Body of pancreas (tissue), 4 donors: Measurements from ENCODE around the gene RNF41. TPM values are rescaled to one million over a fixed set of nuclear protein-coding genes. Genes with fewer than 3 reads are reported as not detected.

Source experiments
- ATAC-seq: fragments of 150-250 bp; one replicate; pipeline ENCODE4 v1.9.1; 2016
- DNase-seq, 4 donors: peaks; one replicate each; pipeline ENCODE4 v3.0.0-alpha.2; 2019
- H3K27ac ChIP-seq, 4 donors: fragments of 200-600 bp; sonication (generic); 1 replicate in 3 of 4; 2 replicates in 1 of 4; pipeline versions ENCODE4 v1.5.1 to v1.6.1; 2016 to 2019; ENCODE audit warnings: mild to moderate bottlenecking in 1 of 4, mixed read lengths in 1 of 4, moderate library complexity in 1 of 4
- H3K27me3 ChIP-seq, 2 donors: fragments of 200-600 bp; sonication (generic); one replicate each; pipeline ENCODE4 v1.6.0; 2016; ENCODE audit warnings: mild to moderate bottlenecking in 1 of 2
- H3K36me3 ChIP-seq, 2 donors: fragments of 200-600 bp; sonication (generic); replicated peaks in 1 of 2; 2 replicates each; pipeline ENCODE4 v1.5.1; 2016; ENCODE audit warnings: low read depth in 2 of 2; ENCODE audit not compliant: insufficient read depth in 1 of 2
- H3K4me1 ChIP-seq: fragments of 200-600 bp; sonication (generic); one replicate; pipeline ENCODE4 v1.6.0; 2016
- H3K4me3 ChIP-seq, 2 donors: fragments of 200-600 bp; sonication (generic); 1 replicate in 1 of 2; 2 replicates in 1 of 2; pipeline ENCODE4 v1.5.1; 2016 to 2019
- H3K9me3 ChIP-seq, 3 donors: fragments of 200-600 bp; sonication (generic); 1 replicate in 2 of 3; 2 replicates in 1 of 3; pipeline ENCODE4 v1.5.1; 2016
- CTCF ChIP-seq, 7 experiments: fragments of 450-650 bp in 4 of 7; fragments of 200-600 bp in 3 of 7; sonication (generic) in 3 of 7; IDR thresholded peaks; one replicate each; pipeline ENCODE4 v1.5.1; 2016 to 2019; ENCODE audit warnings: antibody characterized with exemption in 7 of 7
- POLR2A ChIP-seq, 3 donors: fragments of 450-650 bp; IDR thresholded peaks; one replicate each; pipeline ENCODE4 v1.6.1; 2016; ENCODE audit warnings: antibody characterized with exemption in 3 of 3, mild to moderate bottlenecking in 2 of 3
- WGBS, 2 donors: methylation state at CpG; one replicate each; pipeline ENCODE4 v1.1.5; 2017; 5-methylcytosine and 5-hydroxymethylcytosine counted together
- intact Hi-C: fragments of 100-400 bp; cut with DNase I; formaldehyde crosslinking; loops from one replicate; pipeline ENCODE4 v1.15.1; 2023
- total RNA-seq, 2 donors: library from RNA; depleted of rRNA; stranded (reverse); fragments of >200 nt; gene quantifications; one replicate each; pipeline ENCODE4 v1.1.0, GENCODE V29; 2016

RNF41 gene
- total RNA-seq, 2 donors from 2014 or later = 13.2 TPM

GRCh38 chr12:56172839-56173238 lies 48.9 kb downstream of the RNF41 start:
- Histone ChIP-seq H3K4me3 (no peak overlapping the region), H3K27ac (no peak overlapping the region), H3K36me3 (peaks cover 5 to 47% of the 10 kb centered on the region in 2 donors), H3K27me3 (no peaks in the 10 kb centered on the region), H3K9me3 (no peaks in the 10 kb centered on the region), H3K4me1 (no peaks in the 10 kb centered on the region)
- DNase-seq (no peak), ATAC-seq (no peak)
- 88 to 98% methylated on average over 7 of the region's 7 CpGs for WGBS, 2 donors
- intact Hi-C loops = no loop called here
- TF ChIP-seq CTCF (IDR thresholded peaks at IDR 0.05) (no peak), POLR2A (IDR thresholded peaks at IDR 0.05) (no peak)

GRCh38 chr12:56169229-56169759 lies 52.4 kb downstream of the RNF41 start:
- 85 to 91% methylated on average over 11 of the region's 11 CpGs for WGBS, 2 donors
- TF ChIP-seq POLR2A (IDR thresholded peaks at IDR 0.05) (no peak), CTCF (IDR thresholded peaks at IDR 0.05) (no peak)
- no peaks in the 10 kb centered on the region for H3K4me1 ChIP-seq
- H3K27ac ChIP-seq = no peak overlapping the region
- H3K4me3 ChIP-seq = no peak overlapping the region
- no peaks in the 10 kb centered on the region for H3K27me3 ChIP-seq
- no peak for DNase-seq
- peaks cover 5 to 48% of the 10 kb centered on the region in 2 donors for H3K36me3 ChIP-seq
- H3K9me3 ChIP-seq = no peaks in the 10 kb centered on the region
- intact Hi-C loops = no loop called here
- no peak for ATAC-seq

- DNase-seq (no peak), ATAC-seq (no peak)
- Histone ChIP-seq H3K4me1 (peaks cover 17% of the 10 kb centered on the region), H3K36me3 (peaks cover 8 to 44% of the 10 kb centered on the region in 2 donors), H3K27ac (no peak overlapping the region), H3K4me3 (no peak overlapping the region), H3K9me3 (no peaks in the 10 kb centered on the region), H3K27me3 (no peaks in the 10 kb centered on the region)
- intact Hi-C loops = no loop called here
- WGBS, 2 donors = 83 to 91% methylated on average over 3 to 4 of the region's 4 CpGs
- TF ChIP-seq POLR2A (IDR thresholded peaks at IDR 0.05) = no peak
- TF ChIP-seq CTCF (IDR thresholded peaks at IDR 0.05) = no peak
Observed at GRCh38 chr12:56165369-56165768, 56.4 kb downstream of the RNF41 start.

GRCh38 chr12:56164345-56164729 lies 57.4 kb downstream of the RNF41 start:
- TF ChIP-seq POLR2A (IDR thresholded peaks at IDR 0.05) = no peak
- TF ChIP-seq CTCF (IDR thresholded peaks at IDR 0.05) = no peak
- no peak overlapping the region for H3K27ac ChIP-seq
- no peak for DNase-seq
- H3K4me1 ChIP-seq = peaks cover 27% of the 10 kb centered on the region
- intact Hi-C loops = no loop called here
- peaks cover 8 to 39% of the 10 kb centered on the region in 2 donors for H3K36me3 ChIP-seq
- whole genome bisulfite sequencing, 2 donors = 89 to 91% methylated on average over 14 to 17 of the region's 17 CpGs
- no peak for ATAC-seq
- no peaks in the 10 kb centered on the region for H3K9me3 ChIP-seq
- H3K4me3 ChIP-seq = no peak overlapping the region
- H3K27me3 ChIP-seq = no peaks in the 10 kb centered on the region
